Fibroblast of skin of left biceps (primary cell): ENCODE data around the gene YTHDF1.

Source experiments
- DNase-seq, 2 experiments: peaks; one replicate each; pipeline ENCODE4 v3.0.0-alpha.2; 2013; ENCODE audit warnings: low read depth in 2 of 2

The YTHDF1 gene

GRCh38 chr20:63248835-63249591, 33.1 kb upstream of the YTHDF1 start:
- no peak for DNase-seq

GRCh38 chr20:63247671-63248228, 31.8 kb upstream of the YTHDF1 start:
- no peak for DNase-seq

GRCh38 chr20:63246490-63247288, 30.8 kb upstream of the YTHDF1 start:
- no peak for DNase-seq

GRCh38 chr20:63244468-63244867, 28.5 kb upstream of the YTHDF1 start:
- no peak for DNase-seq

- DNase-seq, result no peak
Measured at GRCh38 chr20:63243604-63244247, 27.8 kb upstream of the YTHDF1 start.

GRCh38 chr20:63242736-63243135, 26.8 kb upstream of the YTHDF1 start:
- no peak for DNase-seq

- DNase-seq, result no peak
Measured at GRCh38 chr20:63241272-63241671, 25.3 kb upstream of the YTHDF1 start.

GRCh38 chr20:63240004-63240403, 24.1 kb upstream of the YTHDF1 start:
- no peak for DNase-seq

GRCh38 chr20:63239431-63239830, 23.5 kb upstream of the YTHDF1 start:
- no peak for DNase-seq

GRCh38 chr20:63238514-63239125, 22.7 kb upstream of the YTHDF1 start:
- DNase-seq, result no peak

- no peak for DNase-seq
Measured at GRCh38 chr20:63238031-63238430, 22.1 kb upstream of the YTHDF1 start.

GRCh38 chr20:63236116-63236837, 20.3 kb upstream of the YTHDF1 start:
- no peak for DNase-seq

GRCh38 chr20:63235399-63235983, 19.6 kb upstream of the YTHDF1 start, which contains the start of gene BIRC7:
TSS of gene BIRC7 (plus strand) at chr20:63235905. CDS start at chr20:63236097, 192 bp downstream.
- no peak for DNase-seq

- DNase-seq, result no peak
Measured at GRCh38 chr20:63234693-63235398, 18.9 kb upstream of the YTHDF1 start.

- DNase-seq, result no peak
Measured at GRCh38 chr20:63233924-63234323, 18.0 kb upstream of the YTHDF1 start.

- no peak for DNase-seq
Measured at GRCh38 chr20:63233061-63233344, 17.1 kb upstream of the YTHDF1 start.

GRCh38 chr20:63232235-63233060, 16.5 kb upstream of the YTHDF1 start:
- DNase-seq, result peak; percentile 69

GRCh38 chr20:63230800-63231268, 14.9 kb upstream of the YTHDF1 start:
- DNase-seq, result no peak

- no peak for DNase-seq
Measured at GRCh38 chr20:63228806-63229205, 12.9 kb upstream of the YTHDF1 start.
